ENCODE results near the gene OR1F1. TPM values are rescaled to one million over a fixed set of nuclear protein-coding genes. Genes with fewer than 3 reads are reported as not detected.

OR1F1 gene
- total RNA-seq, 1 experiment from 2014 or later, result 1.4 TPM

DNA sequence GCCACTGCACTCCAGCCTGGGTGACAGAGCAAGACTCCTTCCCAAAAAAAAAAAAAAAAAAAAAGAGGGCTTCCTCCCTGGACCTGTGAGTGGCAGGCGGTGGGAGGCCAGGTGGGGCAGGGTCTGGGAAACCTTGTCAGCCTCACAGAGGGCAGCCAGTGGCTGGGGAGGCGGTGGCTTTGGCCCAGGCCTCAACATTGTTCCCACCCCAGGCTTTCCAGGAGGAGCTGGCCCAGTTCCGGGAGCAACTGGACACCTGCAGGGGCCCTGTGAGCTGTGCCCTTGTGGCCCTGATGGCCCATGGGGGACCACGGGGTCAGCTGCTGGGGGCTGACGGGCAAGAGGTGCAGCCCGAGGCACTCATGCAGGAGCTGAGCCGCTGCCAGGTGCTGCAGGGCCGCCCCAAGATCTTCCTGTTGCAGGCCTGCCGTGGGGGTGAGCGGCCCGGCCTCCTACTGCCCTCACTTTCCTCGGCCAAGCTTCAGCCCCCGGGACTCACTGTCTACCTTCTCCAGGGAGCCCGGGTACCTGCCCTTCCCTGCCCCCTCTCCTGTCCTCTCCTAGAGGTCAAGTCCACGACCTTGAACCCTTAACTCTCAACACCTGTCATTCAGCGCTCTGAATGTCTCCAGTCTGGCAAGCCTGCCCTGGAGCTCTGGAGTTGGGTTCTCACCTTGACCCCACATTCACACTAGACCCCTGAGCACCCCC lies 40.8 kb upstream of the OR1F1 start:
- H3K27ac ChIP-seq, result no peak overlapping the region
- TF ChIP-seq, protein P1, sequence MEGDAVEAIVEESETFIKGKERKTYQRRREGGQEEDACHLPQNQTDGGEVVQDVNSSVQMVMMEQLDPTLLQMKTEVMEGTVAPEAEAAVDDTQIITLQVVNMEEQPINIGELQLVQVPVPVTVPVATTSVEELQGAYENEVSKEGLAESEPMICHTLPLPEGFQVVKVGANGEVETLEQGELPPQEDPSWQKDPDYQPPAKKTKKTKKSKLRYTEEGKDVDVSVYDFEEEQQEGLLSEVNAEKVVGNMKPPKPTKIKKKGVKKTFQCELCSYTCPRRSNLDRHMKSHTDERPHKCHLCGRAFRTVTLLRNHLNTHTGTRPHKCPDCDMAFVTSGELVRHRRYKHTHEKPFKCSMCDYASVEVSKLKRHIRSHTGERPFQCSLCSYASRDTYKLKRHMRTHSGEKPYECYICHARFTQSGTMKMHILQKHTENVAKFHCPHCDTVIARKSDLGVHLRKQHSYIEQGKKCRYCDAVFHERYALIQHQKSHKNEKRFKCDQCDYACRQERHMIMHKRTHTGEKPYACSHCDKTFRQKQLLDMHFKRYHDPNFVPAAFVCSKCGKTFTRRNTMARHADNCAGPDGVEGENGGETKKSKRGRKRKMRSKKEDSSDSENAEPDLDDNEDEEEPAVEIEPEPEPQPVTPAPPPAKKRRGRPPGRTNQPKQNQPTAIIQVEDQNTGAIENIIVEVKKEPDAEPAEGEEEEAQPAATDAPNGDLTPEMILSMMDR (conservative IDR thresholded peaks at IDR 0.05), result no peak
- no peak for TF ChIP-seq EZH2 (IDR thresholded peaks at IDR 0.05; ENCODE audit: low read depth)
- no peak overlapping the region for H3K4me2 ChIP-seq
- peak in 1 of 2 experiments; percentile 28 for DNase-seq
- ChIA-PET POLR2A (ENCODE audit: unreplicated experiment) (interaction anchor here (0.6 kb wide), 1 partner anchor 105 kb away, joined by 7 read pairs; no protein-coding TSS in a partner anchor), CTCF (no interaction called here)
- no peak overlapping the region for H3K4me3 ChIP-seq
- H3K4me1 ChIP-seq (replicated peaks; ENCODE audit: insufficient read depth), result peaks cover 6% of the 10 kb centered on the region
- BruUV-seq (replicated peaks), result no TSS peak
- H2AFZ ChIP-seq, result no peak overlapping the region
- no peaks in the 10 kb centered on the region for H4K20me1 ChIP-seq (ENCODE audit: insufficient read depth)
- no peaks in the 10 kb centered on the region for H3K79me2 ChIP-seq (ENCODE audit: low read depth)
- no peaks in the 10 kb centered on the region for H3K9me3 ChIP-seq (ENCODE audit: insufficient read depth, low read depth)
- no peaks in the 10 kb centered on the region for H3K27me3 ChIP-seq (ENCODE audit: insufficient read depth, low read depth)
- intact Hi-C loops (cut with micrococcal nuclease; ENCODE audit: unreplicated experiment), result no loop called here
- no peaks in the 10 kb centered on the region for H3K9me2 ChIP-seq (ENCODE audit: insufficient read depth)
- H3K36me3 ChIP-seq (ENCODE audit: low read depth), result no peaks in the 10 kb centered on the region
- H3F3A ChIP-seq (ENCODE audit: insufficient read depth, low read depth), result peaks cover 23% of the 10 kb centered on the region

DNA sequence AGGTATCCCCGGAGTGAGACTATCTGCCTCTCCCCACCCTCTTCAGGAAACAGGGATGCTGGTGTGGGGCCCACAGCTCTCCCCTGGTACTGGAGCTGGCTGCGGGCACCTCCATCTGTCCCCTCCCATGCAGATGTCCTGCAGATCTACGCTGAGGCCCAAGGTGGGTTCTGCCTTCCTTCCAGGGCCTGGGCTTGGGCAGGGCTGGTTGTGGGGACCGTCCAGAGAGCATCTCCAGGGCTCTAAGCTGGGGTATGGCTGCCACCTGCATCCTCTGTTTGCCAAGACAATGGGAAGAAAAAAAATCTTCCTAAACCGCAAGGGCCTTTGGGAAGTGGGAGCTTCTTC lies 40.3 kb upstream of the OR1F1 start:
- Histone ChIP-seq H3K9me3 (ENCODE audit: insufficient read depth, low read depth) (no peaks in the 10 kb centered on the region), H3F3A (ENCODE audit: insufficient read depth, low read depth) (peaks cover 27% of the 10 kb centered on the region), H3K79me2 (ENCODE audit: low read depth) (no peaks in the 10 kb centered on the region), H3K36me3 (ENCODE audit: low read depth) (no peaks in the 10 kb centered on the region), H3K27me3 (ENCODE audit: insufficient read depth, low read depth) (no peaks in the 10 kb centered on the region), H3K9me2 (ENCODE audit: insufficient read depth) (no peaks in the 10 kb centered on the region), H3K4me3 (no peak overlapping the region), H2AFZ (no peak overlapping the region), H3K4me2 (no peak overlapping the region), H3K4me1 (replicated peaks; ENCODE audit: insufficient read depth) (peaks cover 6% of the 10 kb centered on the region), H3K27ac (no peak overlapping the region), H4K20me1 (ENCODE audit: insufficient read depth) (no peaks in the 10 kb centered on the region)
- intact Hi-C loops (cut with micrococcal nuclease; ENCODE audit: unreplicated experiment), result no loop called here
- BruUV-seq (replicated peaks), result no TSS peak
- ChIA-PET POLR2A (ENCODE audit: unreplicated experiment) (interaction anchor here (0.6 to 0.7 kb wide), 2 partner anchors 8 to 106 kb away, joined by 7 to 10 read pairs; no protein-coding TSS in a partner anchor), CTCF (no interaction called here)
- no peak for TF ChIP-seq EZH2 (IDR thresholded peaks at IDR 0.05; ENCODE audit: low read depth)
- TF ChIP-seq, protein P1 (conservative IDR thresholded peaks at IDR 0.05), result no peak
- no peak for DNase-seq

DNA sequence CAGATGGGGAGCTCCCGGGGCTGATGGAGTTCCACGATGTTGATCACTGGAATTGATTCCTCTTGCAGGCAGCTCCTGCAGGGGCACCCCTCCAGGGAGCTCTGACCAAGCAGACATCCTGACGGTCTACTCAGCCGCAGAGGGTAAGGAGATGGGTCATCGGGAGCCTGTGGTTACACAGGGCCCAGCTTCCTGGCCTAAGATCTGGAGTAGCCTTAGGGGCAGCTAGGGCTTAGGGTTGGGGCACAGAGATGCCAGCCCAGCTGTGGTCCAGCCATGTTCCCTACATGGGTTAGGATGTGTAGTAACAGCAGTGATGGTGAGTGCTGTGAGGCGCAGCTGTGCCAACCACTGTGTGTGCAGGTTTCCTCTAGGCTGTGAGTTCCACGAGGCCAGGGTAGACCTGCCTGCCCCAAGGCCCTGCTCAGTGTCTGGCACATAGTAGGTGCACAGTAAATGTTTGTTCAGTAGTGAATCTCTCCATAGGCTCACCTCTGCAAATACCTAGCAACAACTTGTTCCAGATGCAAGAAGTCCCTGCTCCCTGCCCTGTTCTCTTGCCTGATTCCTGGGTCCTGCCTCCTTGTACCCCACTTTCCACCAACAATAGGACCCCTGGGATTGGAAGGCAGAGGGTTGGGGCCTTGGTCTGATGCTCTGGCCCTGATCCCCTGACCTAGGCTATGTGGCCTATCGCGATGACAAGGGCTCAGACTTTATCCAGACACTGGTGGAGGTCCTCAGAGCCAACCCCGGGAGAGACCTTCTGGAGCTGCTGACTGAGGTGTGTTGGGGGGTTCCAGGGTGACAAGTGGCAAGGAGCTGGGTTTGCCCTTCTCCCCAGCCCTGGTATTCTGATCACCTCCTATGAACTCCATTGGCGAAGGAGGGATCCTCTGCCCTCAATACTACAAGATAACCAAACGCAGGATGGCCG lies 39.5 kb upstream of the OR1F1 start:
- H3K27ac ChIP-seq, result no peak overlapping the region
- no TSS peak for BruUV-seq (replicated peaks)

More for the DNA sequence above, 39.5 kb upstream of the OR1F1 start:
- POLR2A ChIA-PET (ENCODE audit: unreplicated experiment), result interaction anchor here (0.6 to 0.7 kb wide), 2 partner anchors 9 to 106 kb away, joined by 7 to 10 read pairs; no protein-coding TSS in a partner anchor
- no peak overlapping the region for H2AFZ ChIP-seq
- no peaks in the 10 kb centered on the region for H3K9me2 ChIP-seq (ENCODE audit: insufficient read depth)
- H3K27me3 ChIP-seq (ENCODE audit: insufficient read depth, low read depth), result no peaks in the 10 kb centered on the region
- H4K20me1 ChIP-seq (ENCODE audit: insufficient read depth), result no peaks in the 10 kb centered on the region
- intact Hi-C loops (cut with micrococcal nuclease; ENCODE audit: unreplicated experiment), result no loop called here
- H3K4me2 ChIP-seq, result peak overlapping the region; percentile 97
- CTCF ChIA-PET, result no interaction called here
- peak overlapping the region; percentile 99; the same call in 1 of the 2 replicates for H3K4me3 ChIP-seq
- no peaks in the 10 kb centered on the region for H3K9me3 ChIP-seq (ENCODE audit: insufficient read depth, low read depth)
- no peaks in the 10 kb centered on the region for H3K79me2 ChIP-seq (ENCODE audit: low read depth)
- TF ChIP-seq EZH2 (IDR thresholded peaks at IDR 0.05; ENCODE audit: low read depth), result no peak
- TF ChIP-seq, protein P1 (conservative IDR thresholded peaks at IDR 0.05), result no peak
- no peaks in the 10 kb centered on the region for H3K36me3 ChIP-seq (ENCODE audit: low read depth)
- peak in 1 of 2 experiments; percentile 30 for DNase-seq
- H3F3A ChIP-seq (ENCODE audit: insufficient read depth, low read depth), result peaks cover 35% of the 10 kb centered on the region
- peaks cover 6% of the 10 kb centered on the region for H3K4me1 ChIP-seq (replicated peaks; ENCODE audit: insufficient read depth)
